Activated T-helper 2 cell treated with anti-CD3 and anti-CD28 coated beads, Interferon-gamma antibody, Interleukin-2, Interleukin-4, amounts not matched to agents 10 μg/mL and 5 μg/mL and 100 μg/mL, durations not matched to agents 14 hours and 24 hours and 36 hours (primary cell): Measurements from ENCODE around the gene ADGB. TPM values are rescaled to one million over a fixed set of nuclear protein-coding genes. Genes with fewer than 3 reads are reported as not detected.

Experiments used
- DNase-seq: peaks from one replicate; pipeline ENCODE4 v3.0.0; 2021; ENCODE audit warnings: low spot score
- H3K27ac Mint-ChIP-seq: one replicate; pipeline ENCODE4 v1.8.0; 2021; ENCODE audit warnings: mixed read lengths
- H3K27me3 Mint-ChIP-seq: one replicate; pipeline ENCODE4 v1.8.0; 2021; ENCODE audit warnings: low read depth, mixed read lengths
- H3K36me3 Mint-ChIP-seq: one replicate; pipeline ENCODE4 v1.8.0; 2021; ENCODE audit warnings: low read depth, mixed read lengths
- H3K4me1 Mint-ChIP-seq: one replicate; pipeline ENCODE4 v1.8.0; 2021; ENCODE audit warnings: low read depth, mixed read lengths
- H3K4me3 Mint-ChIP-seq: one replicate; pipeline ENCODE4 v1.8.0; 2021; ENCODE audit warnings: low read depth, mild to moderate bottlenecking, moderate library complexity, mixed read lengths
- H3K9me3 Mint-ChIP-seq: one replicate; pipeline ENCODE4 v1.8.0; 2021; ENCODE audit warnings: mixed read lengths
- intact Hi-C: fragments of 100-400 bp; cut with micrococcal nuclease; formaldehyde crosslinking; loops from one replicate; pipeline ENCODE4 v1.15.1; 2023
- total RNA-seq: library from RNA; stranded (reverse); gene quantifications from 2 replicates; pipeline ENCODE4 v1.2.3, GENCODE V29; 2022

ADGB gene
- total RNA-seq, 1 donor from 2014 or later = not detected

DNA sequence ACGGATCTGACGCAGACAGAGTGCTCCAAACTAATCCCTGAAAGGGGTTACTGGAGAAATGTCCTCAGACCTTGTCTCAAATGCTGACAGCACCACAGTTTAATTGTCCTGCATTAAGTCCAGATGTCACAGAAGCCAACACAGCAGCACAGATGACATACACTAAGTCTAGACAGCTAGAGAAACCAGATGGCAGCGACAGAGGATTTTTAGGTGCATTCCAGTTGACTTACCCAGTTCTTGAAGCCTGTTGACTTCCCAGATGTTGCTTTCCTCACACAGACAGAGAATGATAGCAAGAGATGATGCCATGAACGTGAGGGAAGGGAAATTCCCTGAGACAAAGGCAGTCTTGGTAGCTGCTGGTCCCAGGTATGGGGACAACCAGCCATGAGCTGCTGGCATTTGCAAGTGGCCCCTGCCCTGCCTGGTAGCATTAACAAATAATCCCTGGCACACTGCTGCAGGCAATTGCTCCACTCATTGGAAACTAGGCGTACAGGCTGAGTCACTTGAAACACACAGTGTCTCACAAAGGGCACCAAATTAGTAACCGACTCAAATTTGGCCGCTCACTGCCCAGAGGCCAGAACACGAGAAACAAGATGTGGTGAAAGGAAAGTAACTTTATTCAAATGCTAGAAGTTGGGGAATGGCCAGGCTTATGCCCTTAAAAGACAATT, 52.2 kb downstream of the ADGB start:
- no peak overlapping the region for H3K4me3 Mint-ChIP-seq
- H3K27me3 Mint-ChIP-seq = no peaks in the 10 kb centered on the region
- intact Hi-C loops = no loop called here
- no peaks in the 10 kb centered on the region for H3K36me3 Mint-ChIP-seq
- H3K4me1 Mint-ChIP-seq = no peaks in the 10 kb centered on the region
- no peak for DNase-seq
- no peak overlapping the region for H3K27ac Mint-ChIP-seq
- no peaks in the 10 kb centered on the region for H3K9me3 Mint-ChIP-seq

GRCh38 chr6:146651482-146651863, 52.7 kb downstream of the ADGB start:
- intact Hi-C loops = no loop called here
- Mint-ChIP-seq H3K27me3 (no peaks in the 10 kb centered on the region), H3K36me3 (no peaks in the 10 kb centered on the region), H3K4me3 (no peak overlapping the region), H3K27ac (no peak overlapping the region), H3K4me1 (no peaks in the 10 kb centered on the region), H3K9me3 (no peaks in the 10 kb centered on the region)
- DNase-seq = no peak

- H3K4me1 Mint-ChIP-seq = no peaks in the 10 kb centered on the region
- intact Hi-C loops = no loop called here
- H3K27ac Mint-ChIP-seq = no peak overlapping the region
- no peak overlapping the region for H3K4me3 Mint-ChIP-seq
- H3K9me3 Mint-ChIP-seq = no peaks in the 10 kb centered on the region
- no peak for DNase-seq
- H3K27me3 Mint-ChIP-seq = no peaks in the 10 kb centered on the region
- no peaks in the 10 kb centered on the region for H3K36me3 Mint-ChIP-seq
These were observed 58.7 kb downstream of the ADGB start for GRCh38 chr6:146657432-146657831.

- Mint-ChIP-seq H3K4me3 (no peak overlapping the region), H3K27me3 (no peaks in the 10 kb centered on the region), H3K9me3 (no peaks in the 10 kb centered on the region), H3K4me1 (no peaks in the 10 kb centered on the region), H3K27ac (no peak overlapping the region), H3K36me3 (no peaks in the 10 kb centered on the region)
- no peak for DNase-seq
- intact Hi-C loops = no loop called here
These were observed 66.1 kb downstream of the ADGB start for GRCh38 chr6:146664871-146665360.

DNA sequence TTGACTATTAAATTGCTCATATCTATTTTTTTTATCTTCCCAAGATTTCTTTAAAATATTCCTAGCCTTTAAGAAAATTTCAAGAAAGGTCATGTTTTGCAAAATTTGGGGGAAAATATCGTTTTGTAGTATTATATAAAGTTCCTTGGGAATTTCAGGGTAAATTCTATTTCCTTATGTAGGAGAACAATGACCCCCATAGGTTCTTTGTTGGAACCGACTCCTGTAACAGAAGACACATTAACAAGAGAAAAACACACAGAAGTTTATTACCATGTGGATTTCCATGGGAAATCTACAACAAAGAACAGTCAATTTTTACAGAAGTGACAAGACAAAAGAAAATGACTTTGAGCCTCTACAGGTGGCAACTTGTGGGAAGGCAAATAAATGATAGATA, 68.1 kb downstream of the ADGB start:
- intact Hi-C loops = no loop called here
- Mint-ChIP-seq H3K9me3 (no peaks in the 10 kb centered on the region), H3K27me3 (no peaks in the 10 kb centered on the region), H3K27ac (no peak overlapping the region), H3K4me1 (no peaks in the 10 kb centered on the region), H3K36me3 (no peaks in the 10 kb centered on the region), H3K4me3 (no peak overlapping the region)
- DNase-seq = no peak

GRCh38 chr6:146670161-146670560, 71.4 kb downstream of the ADGB start:
- H3K4me3 Mint-ChIP-seq = no peak overlapping the region
- H3K27me3 Mint-ChIP-seq = no peaks in the 10 kb centered on the region
- H3K36me3 Mint-ChIP-seq = no peaks in the 10 kb centered on the region
- no peaks in the 10 kb centered on the region for H3K9me3 Mint-ChIP-seq
- H3K27ac Mint-ChIP-seq = no peak overlapping the region
- DNase-seq = no peak
- intact Hi-C loops = no loop called here
- H3K4me1 Mint-ChIP-seq = no peaks in the 10 kb centered on the region

DNA sequence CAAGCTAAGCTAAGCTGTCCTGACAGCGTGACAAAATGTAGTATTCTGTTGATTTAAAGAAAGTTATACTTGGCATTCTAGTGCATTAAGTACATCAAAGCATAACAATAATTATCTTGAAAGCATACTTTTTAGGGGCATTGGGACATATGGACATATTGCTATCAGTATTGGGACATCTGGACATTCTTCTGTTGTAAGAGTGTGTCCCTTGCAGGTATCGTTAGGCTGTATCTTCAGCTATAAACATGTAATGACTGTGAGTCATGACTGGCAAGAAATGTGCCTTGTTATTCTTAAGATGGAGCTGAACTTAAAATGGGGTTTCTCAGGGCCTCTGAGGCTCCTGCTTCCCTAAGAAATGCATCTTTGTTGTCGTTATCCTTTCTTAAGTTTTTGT, 74.3 kb downstream of the ADGB start:
- intact Hi-C loops = no loop called here
- no peaks in the 10 kb centered on the region for H3K4me1 Mint-ChIP-seq
- no peaks in the 10 kb centered on the region for H3K36me3 Mint-ChIP-seq
- H3K9me3 Mint-ChIP-seq = no peaks in the 10 kb centered on the region
- H3K4me3 Mint-ChIP-seq = no peak overlapping the region
- H3K27me3 Mint-ChIP-seq = no peaks in the 10 kb centered on the region
- H3K27ac Mint-ChIP-seq = no peak overlapping the region
- DNase-seq = no peak

GRCh38 chr6:146679386-146679785, 80.6 kb downstream of the ADGB start:
- no peaks in the 10 kb centered on the region for H3K36me3 Mint-ChIP-seq
- H3K9me3 Mint-ChIP-seq = no peaks in the 10 kb centered on the region
- intact Hi-C loops = no loop called here
- H3K4me3 Mint-ChIP-seq = no peak overlapping the region
- no peaks in the 10 kb centered on the region for H3K4me1 Mint-ChIP-seq
- H3K27ac Mint-ChIP-seq = no peak overlapping the region
- DNase-seq = no peak
- no peaks in the 10 kb centered on the region for H3K27me3 Mint-ChIP-seq

GRCh38 chr6:146682919-146683318, 84.1 kb downstream of the ADGB start:
- intact Hi-C loops = no loop called here
- no peak overlapping the region for H3K4me3 Mint-ChIP-seq
- H3K27me3 Mint-ChIP-seq = no peaks in the 10 kb centered on the region
- H3K9me3 Mint-ChIP-seq = no peaks in the 10 kb centered on the region
- H3K36me3 Mint-ChIP-seq = no peaks in the 10 kb centered on the region
- no peak for DNase-seq
- no peaks in the 10 kb centered on the region for H3K4me1 Mint-ChIP-seq
- no peak overlapping the region for H3K27ac Mint-ChIP-seq

DNA sequence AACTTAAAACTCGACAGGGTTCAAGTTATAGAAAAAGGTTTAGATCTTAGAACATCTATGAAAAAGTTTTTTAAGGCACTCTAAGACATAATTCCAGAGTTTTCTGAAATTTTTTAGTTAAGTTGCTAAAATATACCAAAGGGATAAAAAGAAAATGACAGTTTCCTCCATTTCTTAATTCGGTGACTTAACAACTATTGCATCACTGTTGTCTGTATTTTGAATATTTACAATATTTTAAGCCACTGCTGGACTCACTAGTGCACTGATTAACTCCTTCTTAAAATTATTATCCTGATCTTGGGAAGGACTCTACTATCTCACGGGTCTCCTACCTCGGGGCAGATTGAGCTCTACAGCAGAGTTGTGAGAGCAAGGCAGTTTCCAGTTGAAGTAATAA, 91.0 kb downstream of the ADGB start:
- Mint-ChIP-seq H3K27me3 (peaks cover 5% of the 10 kb centered on the region), H3K4me1 (no peaks in the 10 kb centered on the region), H3K27ac (no peak overlapping the region), H3K9me3 (no peaks in the 10 kb centered on the region), H3K36me3 (no peaks in the 10 kb centered on the region), H3K4me3 (no peak overlapping the region)
- intact Hi-C loops = no loop called here
- DNase-seq = no peak

DNA sequence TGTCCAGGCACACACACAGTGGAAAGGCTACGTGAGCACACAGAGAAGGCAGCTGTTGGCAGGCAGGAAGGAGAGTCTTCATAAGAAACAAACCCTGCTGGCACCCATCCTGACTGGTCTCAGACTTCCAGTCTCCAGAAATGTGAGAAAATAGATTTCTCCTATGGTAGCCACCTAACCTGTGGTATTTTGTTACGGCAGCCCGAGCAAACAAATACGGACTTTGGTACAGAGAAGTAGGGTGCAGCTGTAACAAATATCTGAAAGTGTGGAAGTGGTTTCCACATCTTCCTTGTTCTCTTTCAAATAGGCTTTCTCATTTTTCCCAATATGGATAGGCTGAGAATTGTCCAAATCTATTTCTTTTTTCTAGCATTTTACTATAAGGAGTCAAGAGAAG, 94.6 kb downstream of the ADGB start:
- no peaks in the 10 kb centered on the region for H3K4me1 Mint-ChIP-seq
- H3K4me3 Mint-ChIP-seq = no peak overlapping the region
- no peaks in the 10 kb centered on the region for H3K9me3 Mint-ChIP-seq
- H3K27ac Mint-ChIP-seq = no peak overlapping the region
- H3K27me3 Mint-ChIP-seq = peaks cover 5% of the 10 kb centered on the region
- H3K36me3 Mint-ChIP-seq = no peaks in the 10 kb centered on the region
- no peak for DNase-seq
- intact Hi-C loops = no loop called here

DNA sequence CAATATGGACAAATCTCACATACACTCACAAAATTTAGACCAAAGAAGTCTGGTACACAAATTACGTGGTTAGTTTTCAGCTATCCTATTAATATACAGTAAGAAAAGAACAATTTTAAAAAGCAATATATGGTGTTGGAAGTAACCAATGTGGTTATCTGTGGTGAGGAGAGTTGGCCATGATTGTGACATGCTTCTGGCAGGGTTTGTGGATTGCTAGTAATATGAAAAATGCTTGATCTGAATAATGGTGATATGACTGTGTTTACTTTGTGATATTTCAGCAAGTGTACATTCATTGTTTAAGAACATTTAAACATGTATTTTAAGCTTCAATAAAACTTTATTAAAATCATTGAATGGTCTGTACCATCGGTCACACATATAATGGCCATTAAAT, 99.1 kb downstream of the ADGB start:
- peaks cover 2% of the 10 kb centered on the region for H3K27me3 Mint-ChIP-seq
- H3K9me3 Mint-ChIP-seq = no peaks in the 10 kb centered on the region
- no peak for DNase-seq
- no peak overlapping the region for H3K4me3 Mint-ChIP-seq
- no peak overlapping the region for H3K27ac Mint-ChIP-seq
- no peaks in the 10 kb centered on the region for H3K36me3 Mint-ChIP-seq
- intact Hi-C loops = no loop called here
- no peaks in the 10 kb centered on the region for H3K4me1 Mint-ChIP-seq

DNA sequence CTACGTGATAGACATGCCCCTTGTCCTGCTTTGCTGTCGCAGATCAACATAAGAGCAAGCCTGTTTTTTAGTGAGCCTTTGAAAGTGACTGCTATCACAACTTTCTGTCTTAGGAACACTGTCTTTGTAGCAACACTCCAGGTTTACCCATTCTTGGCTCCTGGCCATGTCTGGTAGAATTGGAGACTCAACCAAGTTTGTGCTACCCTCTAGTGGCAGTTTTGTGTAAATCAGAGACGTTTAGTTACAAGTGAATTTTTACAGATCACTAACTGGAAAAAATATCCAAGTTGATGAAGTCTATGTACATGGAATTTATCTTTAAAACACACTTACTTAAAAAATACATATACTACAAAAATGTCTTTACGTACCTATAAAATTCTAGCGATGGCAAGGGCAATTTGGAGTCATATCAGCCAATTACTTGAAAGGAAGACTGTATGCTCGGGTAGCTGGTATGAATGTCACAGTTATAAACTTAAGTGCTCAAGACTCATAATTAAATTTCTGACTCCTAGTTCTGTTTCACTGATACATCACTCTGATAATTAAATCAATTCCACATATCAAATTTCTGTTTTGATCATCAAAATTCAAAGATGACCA, 101.4 kb downstream of the ADGB start:
- H3K36me3 Mint-ChIP-seq = no peaks in the 10 kb centered on the region
- H3K27me3 Mint-ChIP-seq = peaks cover 9% of the 10 kb centered on the region
- intact Hi-C loops = loop anchor here (2.0 kb wide), 2 partner anchors 155 to 771 kb away; no protein-coding TSS in a partner anchor
- H3K4me1 Mint-ChIP-seq = no peaks in the 10 kb centered on the region
- no peaks in the 10 kb centered on the region for H3K9me3 Mint-ChIP-seq
- no peak overlapping the region for H3K4me3 Mint-ChIP-seq
- H3K27ac Mint-ChIP-seq = no peak overlapping the region
- DNase-seq = no peak
